GM12873 (cell line): ENCODE data around the gene PGAM4.

Experiments
- TF ChIP-seq, protein P1 (sequence below): IDR thresholded peaks from 2 replicates; pipeline ENCODE4 v1.5.1; 2012; ENCODE audit warnings: low read depth, mild to moderate bottlenecking, moderate library complexity, low read length, control low read depth; ENCODE audit not compliant: insufficient read depth; ENCODE audit errors: missing control alignments

PGAM4 gene

DNA sequence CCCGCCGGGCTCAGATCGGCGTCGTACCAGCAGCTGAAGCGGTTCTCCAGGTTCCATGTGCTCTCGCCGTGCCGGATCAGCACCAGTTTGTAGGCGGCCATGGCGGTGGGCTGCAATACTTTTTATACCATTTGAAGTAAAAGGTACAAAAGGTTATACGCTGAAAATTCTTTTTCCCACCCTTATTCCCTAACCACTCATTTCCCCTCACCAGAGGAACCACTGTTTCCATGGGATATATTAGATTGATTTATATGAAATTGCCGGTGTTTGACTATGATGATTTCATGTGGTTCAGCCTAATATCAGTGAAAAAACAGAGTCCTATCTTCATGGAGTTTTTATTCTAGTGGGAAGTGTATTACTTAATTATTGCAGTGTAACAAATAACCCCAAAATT lies at the start of gene PGAM4:
PGAM4 (minus strand) TSS at position 101 of the 400 bp plus-strand sequence; CDS start at position 101, 0 bp downstream.
- TF ChIP-seq, protein P1, sequence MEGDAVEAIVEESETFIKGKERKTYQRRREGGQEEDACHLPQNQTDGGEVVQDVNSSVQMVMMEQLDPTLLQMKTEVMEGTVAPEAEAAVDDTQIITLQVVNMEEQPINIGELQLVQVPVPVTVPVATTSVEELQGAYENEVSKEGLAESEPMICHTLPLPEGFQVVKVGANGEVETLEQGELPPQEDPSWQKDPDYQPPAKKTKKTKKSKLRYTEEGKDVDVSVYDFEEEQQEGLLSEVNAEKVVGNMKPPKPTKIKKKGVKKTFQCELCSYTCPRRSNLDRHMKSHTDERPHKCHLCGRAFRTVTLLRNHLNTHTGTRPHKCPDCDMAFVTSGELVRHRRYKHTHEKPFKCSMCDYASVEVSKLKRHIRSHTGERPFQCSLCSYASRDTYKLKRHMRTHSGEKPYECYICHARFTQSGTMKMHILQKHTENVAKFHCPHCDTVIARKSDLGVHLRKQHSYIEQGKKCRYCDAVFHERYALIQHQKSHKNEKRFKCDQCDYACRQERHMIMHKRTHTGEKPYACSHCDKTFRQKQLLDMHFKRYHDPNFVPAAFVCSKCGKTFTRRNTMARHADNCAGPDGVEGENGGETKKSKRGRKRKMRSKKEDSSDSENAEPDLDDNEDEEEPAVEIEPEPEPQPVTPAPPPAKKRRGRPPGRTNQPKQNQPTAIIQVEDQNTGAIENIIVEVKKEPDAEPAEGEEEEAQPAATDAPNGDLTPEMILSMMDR, result no peak

DNA sequence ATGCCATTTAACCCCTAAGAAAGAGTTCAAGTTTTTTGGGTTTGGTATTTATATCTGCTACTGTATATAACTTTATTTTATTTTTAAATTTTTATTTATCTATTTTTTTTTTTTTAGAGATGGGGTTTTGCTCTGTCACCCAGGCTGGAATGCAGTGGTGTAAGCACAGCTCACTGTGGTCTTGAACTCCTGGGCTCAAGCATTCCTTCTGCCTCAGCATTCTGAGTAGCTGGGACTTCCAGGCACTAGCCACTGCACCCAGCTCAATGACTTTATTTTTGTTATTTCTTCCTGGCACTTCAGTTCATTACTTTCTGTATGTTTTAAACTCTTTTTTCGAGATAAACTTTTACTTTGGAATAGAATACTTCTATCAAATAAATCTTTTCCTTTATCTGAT lies 42.4 kb upstream of the PGAM4 start:
- TF ChIP-seq, protein P1, result no peak

DNA sequence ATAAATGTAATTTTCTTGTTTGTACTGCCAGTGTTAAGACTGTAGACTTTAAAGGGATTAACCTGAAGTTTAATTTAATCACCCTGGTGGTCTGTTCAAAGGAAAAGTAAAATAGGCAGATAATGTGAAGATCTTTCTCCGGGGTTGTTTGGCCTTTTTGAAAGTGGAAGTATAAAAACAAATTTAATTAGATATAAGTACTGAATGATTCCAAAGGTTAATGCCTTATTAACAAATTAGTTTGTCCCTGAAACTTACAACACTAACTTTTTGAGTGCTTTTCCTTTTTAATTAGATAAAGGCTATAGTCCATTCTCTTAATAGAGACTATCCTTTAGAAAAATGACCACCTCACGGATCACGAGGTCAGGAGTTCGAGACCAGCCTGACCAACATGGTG lies 10.4 kb upstream of the PGAM4 start:
- TF ChIP-seq, protein P1, result no peak

DNA sequence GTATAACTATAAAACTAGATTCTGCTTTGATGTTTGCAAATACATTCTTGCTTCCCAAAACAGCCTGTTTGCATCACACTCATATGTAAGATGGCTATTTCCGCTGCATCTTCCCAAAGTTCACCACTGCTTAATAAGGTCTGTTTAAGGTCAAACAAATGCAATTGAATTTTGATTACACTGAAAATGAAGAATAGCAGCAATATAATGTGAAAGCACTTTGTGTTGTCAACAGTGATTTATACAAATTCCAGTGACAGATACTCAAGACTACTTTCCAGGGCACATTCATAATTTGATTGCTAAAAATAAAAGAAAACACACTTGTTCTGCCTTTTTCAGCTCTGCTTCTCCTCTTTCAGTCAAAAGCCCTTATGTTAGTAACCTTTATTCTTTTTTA lies 8.1 kb upstream of the PGAM4 start:
- TF ChIP-seq, protein P1, result no peak

DNA sequence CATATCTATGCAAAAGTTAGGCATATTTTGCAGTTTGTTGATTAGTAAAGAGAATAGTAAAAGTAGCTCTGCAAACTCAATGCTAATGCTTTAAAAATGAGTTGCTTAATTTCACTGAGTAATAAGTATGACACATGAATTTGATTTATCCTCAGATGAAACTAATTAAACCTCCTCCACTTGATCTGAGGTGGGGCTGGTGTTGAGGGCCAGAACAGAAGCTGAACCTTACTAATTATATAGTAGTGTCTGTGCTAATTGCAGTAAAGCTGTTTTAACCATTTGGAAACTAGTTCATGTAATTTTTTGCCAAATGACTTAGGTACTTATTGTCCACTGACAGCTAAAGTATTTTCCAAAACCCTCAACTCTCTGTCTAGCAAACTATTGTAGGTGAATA lies 7.7 kb upstream of the PGAM4 start:
- TF ChIP-seq, protein P1, result no peak

DNA sequence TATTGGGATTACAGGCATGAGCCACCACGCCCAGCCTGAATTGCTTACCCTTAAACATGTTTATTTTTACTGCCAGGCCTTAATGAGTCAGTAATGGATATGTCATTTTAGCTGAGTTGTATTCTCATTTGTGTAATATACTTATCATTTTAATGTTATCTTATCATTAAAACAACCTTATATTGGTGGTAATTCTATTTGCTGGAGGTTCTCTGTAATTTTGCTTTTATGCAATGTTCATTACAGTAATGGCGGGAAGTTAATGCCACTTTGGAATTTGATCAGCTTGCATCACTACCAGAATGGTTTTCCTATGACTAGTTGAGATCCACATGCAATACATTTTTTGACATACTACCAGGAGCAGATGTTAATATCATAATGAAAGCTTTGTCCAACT lies 6.3 kb upstream of the PGAM4 start:
- TF ChIP-seq, protein P1, result no peak

DNA sequence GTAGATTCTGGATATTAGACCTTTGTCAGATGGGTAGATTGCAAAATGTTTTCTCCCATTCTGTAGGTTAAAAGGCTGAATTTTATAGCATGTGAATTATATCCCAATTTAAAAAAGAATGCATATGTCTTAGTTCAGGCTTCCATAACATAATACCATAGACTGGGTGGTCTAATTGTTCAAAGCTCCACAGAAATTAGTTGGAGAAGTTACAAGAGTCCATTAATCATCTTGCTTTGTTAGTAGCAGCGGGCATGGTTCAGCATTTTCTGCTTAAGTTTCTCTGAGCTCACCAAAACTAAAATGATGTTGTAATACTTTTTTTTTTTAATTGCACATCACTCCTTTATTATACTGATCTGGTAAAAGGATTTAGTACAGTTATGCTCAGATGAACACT lies 1.8 kb downstream of the PGAM4 start:
- TF ChIP-seq, protein P1, result no peak
